ENCODE results near the gene SF3B2. TPM values are rescaled to one million over a fixed set of nuclear protein-coding genes. Genes with fewer than 3 reads are reported as not detected.
"Not testable (repeated sequence)": the region's sequence is repeated elsewhere in the genome, so short reads cannot be mapped to it uniquely, and the experiment has no call there.

SF3B2 gene
- total RNA-seq, 1 donor from 2014 or later: 71.8 TPM

GRCh38 chr11:66068154-66068821, 16.1 kb downstream of the SF3B2 start:
- DNase-seq (ENCODE audit: missing footprints): peak; percentile 83
- intact Hi-C loops (cut with DNase I): loop anchor here (5.0 kb wide), 1 partner anchor 59 kb away; no protein-coding TSS in a partner anchor
- peak; percentile 29 for ATAC-seq

- peak; percentile 37 for ATAC-seq
- intact Hi-C loops (cut with DNase I): loop anchor here (5.0 kb wide), 1 partner anchor 58 kb away; no protein-coding TSS in a partner anchor
- DNase-seq (ENCODE audit: missing footprints): peak; percentile 76
These were observed 17.0 kb downstream of the SF3B2 start for GRCh38 chr11:66068923-66069714.

GRCh38 chr11:66069715-66070603, 17.8 kb downstream of the SF3B2 start, which contains the start of gene PACS1:
PACS1 (plus strand) TSS chr11:66070272; CDS start chr11:66070487, 215 bp downstream.
- ATAC-seq (peak; percentile 89), DNase-seq (ENCODE audit: missing footprints) (peak; percentile 92)
- intact Hi-C loops (cut with DNase I): loop anchor here (5.0 kb wide), 1 partner anchor 57 kb away; no protein-coding TSS in a partner anchor

GRCh38 chr11:66070604-66071380, 18.6 kb downstream of the SF3B2 start:
- intact Hi-C loops (cut with DNase I): no loop called here
- peak; percentile 86 for DNase-seq (ENCODE audit: missing footprints)
- peak; percentile 19 for ATAC-seq

GRCh38 chr11:66071381-66071801, 19.2 kb downstream of the SF3B2 start:
- intact Hi-C loops (cut with DNase I): no loop called here

GRCh38 chr11:66072081-66072480, 19.9 kb downstream of the SF3B2 start:
- ATAC-seq (no peak), DNase-seq (ENCODE audit: missing footprints) (no peak)
- intact Hi-C loops (cut with DNase I): no loop called here

More at GRCh38 chr11:66071381-66071801, 19.2 kb downstream of the SF3B2 start:
- no peak for ATAC-seq
- DNase-seq (ENCODE audit: missing footprints): no peak

- ATAC-seq (no peak), DNase-seq (ENCODE audit: missing footprints) (no peak)
- intact Hi-C loops (cut with DNase I): no loop called here
These were observed 20.4 kb downstream of the SF3B2 start for GRCh38 chr11:66072518-66072917.

- ATAC-seq: no peak
- no peak for DNase-seq (ENCODE audit: missing footprints)
- intact Hi-C loops (cut with DNase I): no loop called here
These were observed 21.5 kb downstream of the SF3B2 start for GRCh38 chr11:66073669-66074068.

- intact Hi-C loops (cut with DNase I): no loop called here
These were observed 23.1 kb downstream of the SF3B2 start for GRCh38 chr11:66075273-66075672.

GRCh38 chr11:66076561-66076960, 24.4 kb downstream of the SF3B2 start:
- DNase-seq (ENCODE audit: missing footprints) (no peak), ATAC-seq (peak; percentile 31)
- intact Hi-C loops (cut with DNase I): no loop called here

More at GRCh38 chr11:66075273-66075672, 23.1 kb downstream of the SF3B2 start:
- DNase-seq (ENCODE audit: missing footprints): no peak
- no peak for ATAC-seq

- no peak for DNase-seq (ENCODE audit: missing footprints)
- intact Hi-C loops (cut with DNase I): no loop called here
- no peak for ATAC-seq
These were observed 25.8 kb downstream of the SF3B2 start for GRCh38 chr11:66077927-66078326.

- intact Hi-C loops (cut with DNase I); ATAC-seq; DNase-seq (ENCODE audit: missing footprints): not testable (repeated sequence)
These were observed 26.8 kb downstream of the SF3B2 start for GRCh38 chr11:66078949-66079348.

GRCh38 chr11:66080055-66080817, 28.1 kb downstream of the SF3B2 start:
- intact Hi-C loops (cut with DNase I): no loop called here
- no peak for DNase-seq (ENCODE audit: missing footprints)
- ATAC-seq: no peak

- DNase-seq (ENCODE audit: missing footprints) (peak; percentile 73), ATAC-seq (peak; percentile 45)
- intact Hi-C loops (cut with DNase I): no loop called here
These were observed 29.3 kb downstream of the SF3B2 start for GRCh38 chr11:66081505-66081904.

- intact Hi-C loops (cut with DNase I): no loop called here
- no peak for DNase-seq (ENCODE audit: missing footprints)
- ATAC-seq: no peak
These were observed 31.0 kb downstream of the SF3B2 start for GRCh38 chr11:66082946-66083698.

- intact Hi-C loops (cut with DNase I): no loop called here
- ATAC-seq: no peak
- no peak for DNase-seq (ENCODE audit: missing footprints)
These were observed 31.6 kb downstream of the SF3B2 start for GRCh38 chr11:66083767-66084166.
